C4-2B (cell line): Measurements from ENCODE around the gene CDHR2.

Source experiments
- CTCF ChIP-seq: fragments of 450-650 bp; conservative IDR thresholded peaks from 2 replicates; pipeline ENCODE4 v1.5.1; 2017; ENCODE audit warnings: mild to moderate bottlenecking
- ZFX ChIP-seq: fragments of 450-650 bp; IDR thresholded peaks from 2 replicates; pipeline ENCODE4 v1.6.1; 2017

DNA sequence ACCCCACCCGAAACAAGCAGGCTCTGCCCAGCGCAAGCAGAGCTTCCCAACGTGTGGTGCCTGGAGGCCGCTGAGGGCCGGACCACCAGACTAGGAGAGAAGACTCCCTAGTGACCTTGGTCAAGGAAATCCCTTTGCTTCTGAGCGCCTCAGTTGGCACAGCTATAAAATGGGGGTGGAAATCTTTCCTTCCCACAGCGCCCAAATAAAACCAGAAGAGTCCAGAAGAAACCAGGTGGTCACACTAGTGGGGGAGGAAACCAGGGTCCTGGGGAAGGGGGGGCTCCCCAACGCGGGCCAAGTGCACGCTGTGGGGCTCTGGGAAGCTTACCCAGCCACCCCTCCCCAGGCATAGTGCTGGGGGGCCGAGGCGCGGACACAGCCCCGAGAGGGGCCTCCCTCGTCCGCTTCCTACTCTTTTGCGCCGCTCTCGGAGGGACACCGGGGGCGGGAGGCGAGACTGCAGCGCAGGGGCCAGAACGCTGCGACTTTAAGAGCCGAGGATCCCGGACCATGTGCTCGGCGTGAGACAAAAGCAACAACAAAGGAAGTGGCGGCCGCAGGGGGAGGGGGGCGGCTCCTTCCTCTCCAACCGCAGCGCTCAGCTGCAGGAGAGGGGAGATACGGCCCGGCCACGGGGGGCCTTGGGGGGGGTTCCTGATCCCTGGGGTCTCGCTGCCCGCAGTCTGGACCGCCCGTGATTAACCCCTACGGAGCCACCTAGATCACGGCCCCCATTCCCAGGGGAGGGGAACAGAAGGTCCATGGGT, 12.8 kb upstream of the CDHR2 start:
- TF ChIP-seq CTCF (no peak), ZFX (no peak)
